Astrocyte (in vitro differentiated cells and primary cell): ENCODE measurements around the gene GNB1L.

ENCODE experiments used
- EZH2 ChIP-seq: IDR thresholded peaks from 2 replicates; pipeline ENCODE4 v1.6.1; 2012; ENCODE audit warnings: mild to moderate bottlenecking, low read length, inconsistent platforms; ENCODE audit not compliant: insufficient read depth
- TF ChIP-seq, protein P1 (sequence below): IDR thresholded peaks from 2 replicates; pipeline ENCODE4 v1.5.1; 2011; ENCODE audit warnings: low read depth, mild to moderate bottlenecking, inconsistent platforms, low read length, moderate library complexity; ENCODE audit not compliant: insufficient read depth

DNA sequence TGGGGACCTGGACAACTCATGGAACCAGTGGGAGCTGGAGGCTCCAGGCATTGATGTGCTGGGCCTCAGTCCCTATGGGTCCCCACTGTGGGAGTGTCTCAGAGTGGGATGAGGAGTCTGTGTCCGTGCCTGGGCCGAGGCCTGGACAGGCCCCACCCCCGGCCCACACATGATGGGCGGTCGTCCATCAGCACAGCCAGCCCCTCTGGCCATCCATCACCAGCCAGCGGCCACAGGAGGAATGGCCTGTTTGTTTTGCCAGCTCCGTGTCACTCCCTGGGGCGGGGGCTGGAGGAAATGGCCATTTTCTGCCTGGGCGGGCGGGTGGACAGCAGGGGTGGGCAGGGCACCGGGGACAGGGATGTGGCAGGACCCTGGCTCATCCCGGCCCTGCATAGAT lies 107.1 kb downstream of the GNB1L start:
- TF ChIP-seq, protein P1, sequence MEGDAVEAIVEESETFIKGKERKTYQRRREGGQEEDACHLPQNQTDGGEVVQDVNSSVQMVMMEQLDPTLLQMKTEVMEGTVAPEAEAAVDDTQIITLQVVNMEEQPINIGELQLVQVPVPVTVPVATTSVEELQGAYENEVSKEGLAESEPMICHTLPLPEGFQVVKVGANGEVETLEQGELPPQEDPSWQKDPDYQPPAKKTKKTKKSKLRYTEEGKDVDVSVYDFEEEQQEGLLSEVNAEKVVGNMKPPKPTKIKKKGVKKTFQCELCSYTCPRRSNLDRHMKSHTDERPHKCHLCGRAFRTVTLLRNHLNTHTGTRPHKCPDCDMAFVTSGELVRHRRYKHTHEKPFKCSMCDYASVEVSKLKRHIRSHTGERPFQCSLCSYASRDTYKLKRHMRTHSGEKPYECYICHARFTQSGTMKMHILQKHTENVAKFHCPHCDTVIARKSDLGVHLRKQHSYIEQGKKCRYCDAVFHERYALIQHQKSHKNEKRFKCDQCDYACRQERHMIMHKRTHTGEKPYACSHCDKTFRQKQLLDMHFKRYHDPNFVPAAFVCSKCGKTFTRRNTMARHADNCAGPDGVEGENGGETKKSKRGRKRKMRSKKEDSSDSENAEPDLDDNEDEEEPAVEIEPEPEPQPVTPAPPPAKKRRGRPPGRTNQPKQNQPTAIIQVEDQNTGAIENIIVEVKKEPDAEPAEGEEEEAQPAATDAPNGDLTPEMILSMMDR, result no peak
- no peak for TF ChIP-seq EZH2
